HG03196 (cell line): ENCODE data around the gene CNOT9.

Experiments used
- ATAC-seq: cut with Tn5 transposase; IDR thresholded peaks from one replicate; pipeline ENCODE4 v1.9.1; 2021; ENCODE audit not compliant: unreplicated experiment

CNOT9 gene

DNA sequence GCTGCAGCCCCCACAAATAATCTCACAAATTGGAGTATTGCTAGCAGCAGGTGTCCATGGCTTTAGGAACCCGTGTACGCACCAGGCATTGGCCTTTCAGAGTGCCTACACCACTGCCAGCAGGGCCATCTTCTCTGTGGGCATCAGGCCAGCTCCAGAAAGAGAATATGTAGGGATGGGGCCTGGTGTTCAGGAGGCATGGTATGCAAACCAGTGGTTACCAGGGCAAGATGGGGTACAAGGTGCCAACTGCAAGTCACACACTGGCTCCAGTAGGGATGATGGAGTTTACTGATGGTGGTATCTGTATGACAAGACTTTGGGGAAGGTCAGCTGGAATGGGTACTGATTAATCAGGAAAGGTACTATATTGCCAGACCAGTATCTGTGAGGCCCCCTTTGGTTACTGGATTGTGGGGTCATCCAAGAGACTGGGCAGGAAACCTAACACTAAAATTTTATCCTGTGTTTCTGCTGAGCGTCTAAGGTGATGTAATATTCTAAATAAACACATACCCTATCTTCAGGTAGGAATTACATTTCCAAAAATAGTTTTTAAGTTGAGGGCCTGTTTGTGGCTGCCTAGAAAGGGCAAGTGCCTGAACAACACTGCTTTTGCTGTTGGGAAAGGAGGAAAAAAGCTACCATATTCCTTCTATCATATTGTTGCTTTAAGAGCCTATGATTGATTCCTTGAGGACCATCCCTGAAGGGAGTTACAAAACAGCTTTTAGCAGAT lies 9.0 kb downstream of the CNOT9 start:
- no peak for ATAC-seq

DNA sequence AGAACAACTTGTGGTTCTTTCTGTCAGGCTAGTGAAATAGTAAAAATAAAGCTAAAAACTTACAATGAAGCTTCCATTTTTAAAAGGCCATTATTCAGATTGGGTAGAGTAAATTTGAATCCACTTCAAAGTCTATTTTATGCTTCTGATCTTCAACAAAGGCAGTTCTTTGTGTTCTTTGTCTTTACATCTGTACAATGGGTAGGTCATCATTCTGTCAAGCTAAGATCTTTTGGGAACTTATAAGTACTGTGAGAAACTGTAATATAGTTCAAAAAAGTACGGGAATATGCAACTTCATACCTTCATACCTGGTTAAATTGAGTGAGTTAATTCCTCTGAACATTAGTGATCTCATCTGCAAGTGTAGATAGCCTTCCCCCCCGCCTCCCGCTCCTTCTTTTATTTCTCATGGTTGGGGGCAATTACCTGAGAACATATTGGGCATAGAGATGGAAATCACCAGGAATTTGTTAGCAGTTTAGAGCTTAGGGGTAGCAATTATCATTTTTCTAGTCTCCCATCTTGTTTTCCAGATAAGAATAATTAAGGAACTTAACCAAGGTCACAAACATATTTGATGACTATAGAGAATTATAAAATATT lies 9.7 kb downstream of the CNOT9 start:
- ATAC-seq: no peak

DNA sequence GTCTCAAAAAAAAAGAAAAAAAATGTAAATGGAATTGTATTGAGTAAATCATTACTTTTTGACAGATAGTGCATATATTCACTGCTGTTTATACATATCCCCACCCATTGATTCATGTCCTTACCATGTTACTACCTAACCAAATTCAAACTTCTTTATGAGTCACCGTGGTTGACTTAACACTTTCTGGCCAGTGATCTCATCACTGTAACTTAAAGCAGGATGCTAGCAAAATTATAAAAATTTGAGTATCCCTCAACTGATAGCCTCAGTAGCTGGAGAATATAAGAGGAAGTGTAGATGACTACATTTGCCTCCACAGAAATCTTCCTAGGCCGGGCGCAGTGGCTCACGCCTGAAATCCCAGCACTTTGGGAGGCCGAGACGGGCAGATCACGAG lies 13.4 kb downstream of the CNOT9 start:
- peak; percentile 84 for ATAC-seq

GRCh38 chr2:218583983-218584850 lies 15.6 kb downstream of the CNOT9 start:
- no peak for ATAC-seq

DNA sequence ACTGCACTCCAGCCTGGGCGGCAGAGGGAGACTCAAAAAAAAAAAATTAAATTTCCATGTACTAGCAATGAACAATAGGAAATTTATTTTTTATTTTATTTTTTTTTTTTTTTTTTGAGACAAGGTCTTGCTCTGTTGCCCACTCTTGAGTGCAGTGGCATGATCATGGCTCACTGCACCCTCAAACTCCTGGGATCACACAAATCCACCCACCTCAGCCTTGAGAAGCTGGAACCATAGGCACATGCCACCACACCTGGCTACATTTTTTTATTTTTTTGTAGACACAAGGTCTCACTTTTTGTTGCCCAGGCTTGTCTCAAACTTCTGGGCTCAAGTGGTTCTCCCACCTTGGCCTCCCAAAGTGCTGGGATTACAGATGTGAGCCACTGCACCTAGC lies 16.9 kb downstream of the CNOT9 start:
- ATAC-seq: no peak

DNA sequence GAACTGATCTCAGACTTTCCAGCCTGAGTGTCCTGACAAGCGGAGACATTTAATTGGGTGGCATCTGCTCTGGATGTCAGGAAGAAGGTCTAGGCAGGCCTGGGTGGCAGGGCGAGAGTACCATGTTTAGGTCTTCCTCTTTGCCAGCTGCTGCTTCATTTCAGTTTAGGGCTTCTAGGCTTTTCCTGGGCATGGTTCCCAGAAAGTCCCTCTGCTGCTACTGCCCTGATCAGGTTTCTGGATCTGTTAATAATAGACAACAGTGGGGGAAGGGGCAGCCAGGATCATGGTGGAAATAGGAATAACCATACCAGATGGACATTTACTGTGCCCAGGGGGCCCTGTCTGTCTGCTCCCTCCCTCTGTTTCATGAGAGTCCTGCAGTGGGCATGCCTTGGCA lies 36.8 kb downstream of the CNOT9 start:
- ATAC-seq: no peak

DNA sequence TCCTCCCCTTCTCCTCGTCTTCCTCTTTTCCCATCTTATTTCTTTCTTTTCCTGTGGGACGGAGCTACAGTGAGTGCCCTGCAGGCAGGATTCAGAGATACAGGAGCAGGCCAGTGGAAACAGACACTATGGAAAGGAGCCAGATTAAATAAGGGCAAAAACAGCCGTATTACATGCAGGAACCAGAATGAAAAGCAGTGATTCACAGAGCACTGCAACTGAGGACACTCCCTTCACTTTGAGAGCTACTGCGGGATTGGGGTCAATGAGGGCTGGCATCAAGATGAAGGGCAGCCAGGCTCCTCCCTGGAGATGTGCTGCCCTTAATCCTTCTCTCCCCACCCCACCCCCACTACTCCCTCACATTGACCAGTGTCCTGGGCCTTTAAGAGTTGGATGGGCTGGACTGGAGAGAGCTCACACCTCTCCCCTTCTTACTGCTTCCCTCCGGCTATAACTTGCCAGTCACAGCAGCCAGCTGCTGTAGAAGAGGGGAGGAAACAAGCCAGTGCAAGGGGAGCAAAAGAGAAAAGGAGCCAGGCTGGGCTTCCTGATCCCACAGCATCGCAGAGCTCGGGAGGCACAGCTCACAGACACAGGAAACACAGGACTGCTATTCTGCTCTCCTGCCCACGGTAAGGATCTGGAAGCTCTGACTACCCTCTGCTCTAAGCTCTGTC lies 38.9 kb downstream of the CNOT9 start, which contains the start of gene PLCD4:
Gene PLCD4, plus strand, starts transcription at position 464 of the 680 bp plus-strand sequence. CDS start 7,841 bp downstream, outside the sequence.
- no peak for ATAC-seq

DNA sequence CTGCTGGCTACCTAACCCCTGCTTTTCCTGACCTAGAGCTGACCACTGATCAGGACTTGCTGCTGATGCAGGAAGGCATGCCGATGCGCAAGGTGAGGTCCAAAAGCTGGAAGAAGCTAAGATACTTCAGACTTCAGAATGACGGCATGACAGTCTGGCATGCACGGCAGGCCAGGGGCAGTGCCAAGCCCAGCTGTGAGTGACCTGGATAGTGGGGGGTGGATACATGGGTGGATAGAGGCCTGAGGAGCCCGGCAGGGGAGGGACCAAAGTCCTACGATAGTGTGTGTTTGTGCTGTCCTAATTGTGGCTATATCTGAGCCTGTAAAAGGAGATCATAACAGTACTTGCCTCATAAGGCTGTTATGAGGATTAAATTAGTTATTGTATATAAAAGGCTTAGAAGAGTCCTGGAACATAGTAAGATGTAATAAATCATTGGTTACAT lies 47.3 kb downstream of the CNOT9 start:
- no peak for ATAC-seq

- no peak for ATAC-seq
These were observed 49.6 kb downstream of the CNOT9 start for GRCh38 chr2:218618102-218618860.

DNA sequence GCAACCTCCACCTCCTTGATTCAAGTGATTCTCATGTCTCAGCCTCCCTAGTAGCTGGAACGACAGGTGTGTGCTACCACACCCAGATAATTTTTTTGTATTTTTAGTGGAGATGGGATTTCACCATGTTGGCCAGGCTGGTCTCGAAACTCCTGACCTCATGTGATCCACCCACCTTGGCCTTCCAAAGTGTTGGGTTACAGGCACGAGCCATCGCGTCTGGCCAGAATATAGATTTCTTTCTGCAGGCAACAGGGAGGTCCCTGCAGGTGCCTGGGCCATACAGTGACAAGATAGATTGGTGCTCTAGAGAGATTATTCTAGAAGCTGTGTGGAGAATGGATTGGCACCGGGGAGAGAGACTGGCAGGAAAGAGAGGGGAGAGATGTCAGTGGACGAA lies 52.4 kb downstream of the CNOT9 start:
- no peak for ATAC-seq

- no peak for ATAC-seq
These were observed 54.1 kb downstream of the CNOT9 start for GRCh38 chr2:218622606-218623365.

- no peak for ATAC-seq
These were observed 54.7 kb downstream of the CNOT9 start for GRCh38 chr2:218623366-218623705.

DNA sequence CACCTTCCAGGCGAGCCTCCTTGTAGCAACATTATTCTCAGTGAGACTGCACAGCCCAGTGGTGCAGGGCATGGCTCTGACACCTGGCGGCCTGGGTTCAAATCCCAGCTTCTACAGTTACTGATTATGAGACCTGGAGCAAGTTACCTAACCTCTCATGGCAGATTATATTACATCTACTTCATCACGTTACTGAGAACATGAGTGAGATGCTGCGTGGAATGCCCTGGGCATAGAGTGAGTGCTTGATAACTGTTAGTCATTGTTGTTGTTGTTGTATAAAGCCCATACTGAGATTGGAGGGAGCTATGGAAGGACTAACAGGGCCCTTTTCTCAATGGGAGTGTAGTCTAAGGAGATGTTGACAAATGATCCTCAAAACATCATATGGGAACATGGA lies 57.7 kb downstream of the CNOT9 start:
- no peak for ATAC-seq

DNA sequence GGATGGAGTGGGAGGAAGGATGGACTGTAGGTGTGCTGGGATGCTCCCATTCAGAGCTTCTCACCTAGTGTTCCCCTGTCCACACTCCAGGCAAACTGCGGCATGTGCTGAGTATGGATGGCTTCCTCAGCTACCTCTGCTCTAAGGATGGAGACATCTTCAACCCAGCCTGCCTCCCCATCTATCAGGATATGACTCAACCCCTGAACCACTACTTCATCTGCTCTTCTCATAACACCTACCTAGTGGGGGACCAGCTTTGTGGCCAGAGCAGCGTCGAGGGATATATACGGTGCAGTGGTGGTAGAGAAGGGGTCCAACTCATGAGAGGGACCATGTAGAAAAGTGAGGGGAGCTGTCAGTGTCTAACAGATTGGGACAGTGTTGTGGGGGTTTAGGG lies 59.3 kb downstream of the CNOT9 start:
- no peak for ATAC-seq

GRCh38 chr2:218631837-218632236 lies 63.2 kb downstream of the CNOT9 start:
- ATAC-seq: no peak

DNA sequence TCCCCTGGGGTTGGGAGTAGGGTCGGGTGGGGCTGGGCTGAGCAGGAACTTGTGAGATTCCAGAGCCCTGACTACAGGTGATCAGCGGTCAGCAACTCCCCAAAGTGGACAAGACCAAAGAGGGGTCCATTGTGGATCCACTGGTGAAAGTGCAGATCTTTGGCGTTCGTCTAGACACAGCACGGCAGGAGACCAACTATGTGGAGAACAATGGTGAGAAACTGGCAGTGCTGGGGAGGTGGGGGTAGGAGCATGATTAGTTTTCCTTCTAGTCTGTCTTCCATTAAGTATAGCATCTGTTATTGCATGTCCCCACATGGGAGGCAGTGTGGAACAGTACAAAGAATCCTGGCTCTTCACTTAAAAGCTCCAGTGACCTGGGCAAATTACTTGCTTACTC lies 67.1 kb downstream of the CNOT9 start:
- no peak for ATAC-seq

GRCh38 chr2:218638372-218638771 lies 69.7 kb downstream of the CNOT9 start:
- ATAC-seq: no peak

DNA sequence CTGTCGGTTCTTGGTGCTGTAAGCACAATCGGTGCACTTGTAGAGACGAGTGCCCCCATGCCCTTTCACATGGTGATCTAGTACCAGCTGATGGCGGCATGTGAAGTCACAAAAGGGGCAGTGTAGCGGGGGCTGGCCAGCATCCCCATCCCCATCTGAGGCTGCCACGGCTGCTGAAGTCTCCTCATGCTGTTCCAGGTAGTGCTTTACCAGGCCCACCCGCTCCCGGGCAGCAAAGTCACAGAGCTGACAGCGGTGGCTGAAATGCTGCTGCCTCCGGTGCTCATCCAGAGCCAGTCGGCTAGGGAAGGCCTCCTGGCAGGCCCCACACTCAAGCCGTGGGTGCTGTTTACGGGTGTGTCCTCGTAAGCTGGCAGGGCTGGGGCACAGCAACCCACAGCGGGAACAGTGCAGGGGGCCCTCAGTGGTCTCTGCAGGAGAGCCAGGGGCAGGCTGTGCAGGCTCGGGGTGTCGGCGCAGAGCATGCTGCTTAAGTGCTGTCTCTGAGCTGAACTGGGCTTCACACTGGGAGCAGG lies 73.5 kb downstream of the CNOT9 start:
- no peak for ATAC-seq

DNA sequence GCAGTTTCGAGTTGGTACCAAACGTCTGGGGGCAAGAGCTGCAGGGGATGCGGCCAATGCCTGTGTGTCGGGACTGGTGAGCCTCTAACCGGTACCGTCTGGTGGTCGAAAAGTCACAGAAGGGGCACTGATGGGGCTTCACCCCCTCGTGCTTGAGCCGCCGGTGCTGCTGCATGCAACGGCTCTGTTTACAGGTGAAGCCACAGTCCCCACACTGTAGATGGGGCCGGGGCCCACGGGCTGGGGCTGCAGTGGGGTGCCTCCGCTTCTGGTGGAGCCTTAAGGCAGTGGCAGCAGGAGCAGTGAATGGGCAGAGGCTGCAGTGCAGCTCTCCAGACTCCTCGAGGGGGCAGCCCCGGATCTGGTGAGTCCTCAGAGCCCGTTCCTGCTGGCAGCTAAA lies 74.1 kb downstream of the CNOT9 start:
- ATAC-seq: no peak
